A549 (cell line): ENCODE measurements around the gene B4GALT1. TPM values are rescaled to one million over a fixed set of nuclear protein-coding genes. Genes with fewer than 3 reads are reported as not detected.

Experiments
- ATAC-seq, 2 experiments: fragments of 200-7000 bp in 1 of 2; fragments of >200 bp in 1 of 2; cut with Nextera tagmentation in 1 of 2; cut with Tn5 transposase in 1 of 2; 3 replicates each; pipeline versions ENCODE4 v1.8.0 to v1.9.1; 2018 to 2020; ENCODE audit warnings: mild to moderate bottlenecking in 1 of 2, moderate library complexity in 1 of 2
- CTCF ChIA-PET: fragments of 300-600 bp; sonication (Branson Sonifier 250); formaldehyde crosslinking; extraction: SDS; loops from one replicate; lab custom pipeline; 2021; ENCODE audit warnings: antibody characterized with exemption, inconsistent platforms; lab: Yijun Ruan, JAX
- POLR2A ChIA-PET: fragments of 350-600 bp; formaldehyde crosslinking; extraction: SDS; loops from one replicate; lab custom pipeline; 2021; ENCODE audit warnings: antibody characterized with exemption, inconsistent platforms; lab: Yijun Ruan, JAX
- DNase-seq, 2 experiments: peaks; one replicate each; pipeline versions ENCODE4 v3.0.0 to v3.0.0-alpha.2; 2011 to 2016; ENCODE audit warnings: low read depth in 1 of 2, low spot score in 1 of 2
- FAIRE-seq: peaks from 2 replicates; lab custom pipeline; 2011; peaks lifted over from hg19 to GRCh38; lab: Jason Lieb, UNC
- H3K27ac ChIP-seq, 2 experiments: fragments of >200 bp; sonication (Bioruptor Twin); formaldehyde crosslinking; 3 replicates each; pipeline ENCODE4 v1.5.1; 2016 to 2017
- H3K4me1 ChIP-seq: fragments of >200 bp; sonication (Bioruptor Twin); formaldehyde crosslinking; 3 replicates; pipeline ENCODE4 v1.6.1; 2016
- H3K4me2 ChIP-seq: fragments of >200 bp; sonication (Bioruptor Twin); formaldehyde crosslinking; 3 replicates; pipeline ENCODE4 v1.6.1; 2016
- H3K4me3 ChIP-seq: fragments of >200 bp; sonication (Bioruptor Twin); formaldehyde crosslinking; 3 replicates; pipeline ENCODE4 v1.5.1; 2016
- H3K9me3 ChIP-seq: fragments of >200 bp; sonication (Bioruptor Twin); formaldehyde crosslinking; 3 replicates; pipeline ENCODE4 v1.6.1; 2016
- BCL3 ChIP-seq: fragments of >200 bp; sonication (Bioruptor Twin); formaldehyde crosslinking; IDR thresholded peaks from 3 replicates; pipeline ENCODE4 v1.6.1; 2016
- BHLHE40 ChIP-seq: IDR thresholded peaks from 2 replicates; pipeline ENCODE4 v1.6.1; 2012; ENCODE audit warnings: low read depth, low read length, inconsistent platforms
- CHD2 ChIP-seq: fragments of 150-350 bp; IDR thresholded peaks from 2 replicates; pipeline ENCODE4 v1.6.1; 2014; ENCODE audit warnings: low read length; ENCODE audit not compliant: partially characterized antibody
- CHD4 ChIP-seq: fragments of 200-600 bp; sonication (generic); IDR thresholded peaks from 2 replicates; pipeline ENCODE4 v1.6.1; 2016; ENCODE audit warnings: antibody characterized with exemption, mild to moderate bottlenecking, borderline replicate concordance
- CTCF ChIP-seq: fragments of >200 bp; sonication (Bioruptor Twin); formaldehyde crosslinking; IDR thresholded peaks from 3 replicates; pipeline ENCODE4 v1.5.1; 2016
- ELK1 ChIP-seq: fragments of 150-350 bp; IDR thresholded peaks from 2 replicates; pipeline ENCODE4 v1.6.1; 2014; ENCODE audit warnings: low read depth, mild to moderate bottlenecking, low read length
- FOSB ChIP-seq: fragments of 250-450 bp; sonication (Bioruptor Pico); IDR thresholded peaks from 2 replicates; pipeline ENCODE4 v1.5.0; 2020; ENCODE audit warnings: mild to moderate bottlenecking, moderate library complexity
- HMGXB4 ChIP-seq: fragments of 250-450 bp; sonication (Bioruptor Pico); IDR thresholded peaks from 2 replicates; pipeline ENCODE4 v1.5.0; 2021; ENCODE audit warnings: mild to moderate bottlenecking, moderate library complexity, borderline replicate concordance
- HOXB5 ChIP-seq: fragments of 250-450 bp; sonication (Bioruptor Pico); IDR thresholded peaks from 2 replicates; pipeline ENCODE4 v1.5.0; 2020; ENCODE audit warnings: mild to moderate bottlenecking, moderate library complexity
- JUN ChIP-seq, 2 experiments: fragments of >200 bp; sonication (Bioruptor Twin); formaldehyde crosslinking; IDR thresholded peaks; 2 replicates in 1 of 2; 3 replicates in 1 of 2; pipeline ENCODE4 v1.6.1; 2016 to 2017
- NFE2L2 ChIP-seq: fragments of 150-350 bp; conservative IDR thresholded peaks from 2 replicates; pipeline ENCODE4 v1.6.1; 2014; ENCODE audit warnings: low read length
- NPAS2 ChIP-seq: fragments of 250-450 bp; sonication (Bioruptor Pico); IDR thresholded peaks from 2 replicates; pipeline ENCODE4 v1.8.0; 2022; ENCODE audit warnings: mild to moderate bottlenecking, moderate library complexity, borderline replicate concordance
- NR3C1 ChIP-seq: fragments of >200 bp; sonication (Bioruptor Twin); formaldehyde crosslinking; IDR thresholded peaks from 3 replicates; pipeline ENCODE4 v1.6.1; 2017
- PBX3 ChIP-seq: IDR thresholded peaks from 2 replicates; pipeline ENCODE4 v1.6.1; 2012
- PHF8 ChIP-seq: fragments of 200-600 bp; sonication (generic); IDR thresholded peaks from 2 replicates; pipeline ENCODE4 v1.6.1; 2016; ENCODE audit warnings: low read depth, mild to moderate bottlenecking, antibody characterized with exemption, moderate library complexity, borderline replicate concordance
- REST ChIP-seq: fragments of 200-600 bp; sonication (generic); IDR thresholded peaks from 2 replicates; pipeline ENCODE4 v1.6.1; 2016; ENCODE audit warnings: antibody characterized with exemption, mild to moderate bottlenecking, moderate library complexity
- SMC3 ChIP-seq: fragments of >200 bp; sonication (Bioruptor Twin); formaldehyde crosslinking; IDR thresholded peaks from 3 replicates; pipeline ENCODE4 v1.6.1; 2018; ENCODE audit warnings: inconsistent platforms
- ZNF302 ChIP-seq: fragments of 250-450 bp; sonication (Bioruptor Pico); IDR thresholded peaks from 2 replicates; pipeline ENCODE4 v1.9.0; 2021; ENCODE audit warnings: inconsistent platforms, mild to moderate bottlenecking, moderate library complexity
- WGBS: methylation state at CpG from one replicate; pipeline ENCODE4 v1.1.6; 2017; ENCODE audit errors: missing lambda C conversion rate; 5-methylcytosine and 5-hydroxymethylcytosine counted together
- polyA plus RNA-seq, 4 experiments: library from polyadenylated mRNA; depleted of rRNA in 3 of 4; stranded (reverse); fragments of >200 nt; fragmentation: RNase III in 1 of 4; extraction: RNeasy Plus Mini Kit Qiagen cat#74134 plus additional on column Dnase treatment in 1 of 4; gene quantifications; 2 replicates in 3 of 4; 3 replicates in 1 of 4; pipeline ENCODE4 v1.2.3, GENCODE V29; 2011 to 2017

Gene B4GALT1
- polyA plus RNA-seq, 2 of the 4 experiments (the other 2 are of a cell fraction), result 167 to 180 TPM

- POLR2A ChIA-PET, result no interaction called here
These were observed 41.0 kb downstream of the B4GALT1 start for GRCh38 chr9:33125871-33126823.

More at GRCh38 chr9:33125871-33126823, 41.0 kb downstream of the B4GALT1 start:
- H3K4me2 ChIP-seq, result peak overlapping the region; percentile 45
- H3K4me1 ChIP-seq, result peaks cover 56% of the 10 kb centered on the region
- H3K4me3 ChIP-seq, result no peak overlapping the region
- FAIRE-seq, result peak; percentile 76
- 62% methylated on average over 8 of the region's 8 CpGs for WGBS
- peak; percentile 48 to 60; a peak in 3 of 6 replicates for ATAC-seq
- H3K9me3 ChIP-seq, result no peaks in the 10 kb centered on the region
- TF ChIP-seq FOSB (CRISPR knock-in tag) (no peak), CHD4 (no peak), ELK1 (no peak), REST (no peak), SMC3 (no peak), NFE2L2 (no peak), HOXB5 (no peak), HMGXB4 (no peak), CHD2 (no peak), PBX3 (no peak), ZNF302 (CRISPR knock-in tag) (no peak), BCL3 (no peak), PHF8 (no peak), NPAS2 (CRISPR knock-in tag) (no peak), CTCF (no peak), BHLHE40 (no peak), NR3C1 (no peak), JUN (IDR thresholded peaks at IDR 0.05) (no peak)
- CTCF ChIA-PET, result interaction anchor here (0.7 to 3.3 kb wide), 6 partner anchors 14 to 45 kb away, joined by 3 to 14 read pairs (median 4); no protein-coding TSS in a partner anchor
- H3K27ac ChIP-seq, result peak overlapping the region in 1 of 2 experiments; percentile 39; a peak in 3 of 6 replicates
- DNase-seq, result peak in 1 of 2 experiments; percentile 36
